Measurements from ENCODE around the gene BGN. TPM values are rescaled to one million over a fixed set of nuclear protein-coding genes. Genes with fewer than 3 reads are reported as not detected.

BGN gene
- total RNA-seq, 1 experiment from 2014 or later: 0.37 TPM

DNA sequence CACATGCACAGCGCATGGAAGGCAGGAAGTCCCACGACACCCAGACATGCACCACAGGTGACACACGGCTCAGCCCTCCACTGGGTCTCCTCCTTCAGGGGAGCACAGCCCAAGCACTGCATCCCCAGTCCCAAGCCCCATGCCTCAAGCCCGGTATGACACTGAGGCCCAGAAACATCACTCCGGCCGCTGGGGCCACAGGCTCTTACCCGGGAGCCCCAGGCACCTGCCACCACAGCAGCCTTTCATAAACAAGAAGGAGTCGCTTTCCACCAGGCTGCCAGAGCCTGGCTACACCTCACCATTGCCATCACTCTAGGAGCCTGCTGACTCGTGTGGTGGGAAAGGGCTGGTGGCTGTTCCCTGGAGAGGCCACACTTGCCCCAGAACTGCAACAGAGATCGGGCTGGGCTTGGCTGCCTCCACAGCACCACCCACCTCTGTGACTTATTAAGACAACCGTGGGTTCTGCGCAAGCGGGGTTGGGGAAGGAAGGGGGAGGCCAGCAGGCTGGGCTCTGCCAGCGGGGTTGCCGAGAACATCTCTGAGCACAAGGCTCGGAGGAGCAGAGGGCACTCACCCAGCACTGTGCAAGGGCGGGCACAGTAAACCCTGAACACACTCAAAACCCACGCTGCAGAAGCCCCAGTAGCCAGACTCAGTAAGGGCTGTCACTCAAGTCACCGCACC lies 28.9 kb upstream of the BGN start:
- RAD21 ChIA-PET (ENCODE audit: low non-redundant PET in 1 of 2, low total read pairs in 2 of 2, uncharacterized antibody in 2 of 2, unreplicated experiment in 2 of 2): no interaction called here
- no peak overlapping the region for H3K4me3 ChIP-seq (replicated peaks in 1 of 2; ENCODE audit: low read depth in 1 of 2, low read length in 2 of 2)
- no peak for TF ChIP-seq ZNF274 (IDR thresholded peaks at IDR 0.05; ENCODE audit: low read depth, low read length)
- TF ChIP-seq, protein P1, sequence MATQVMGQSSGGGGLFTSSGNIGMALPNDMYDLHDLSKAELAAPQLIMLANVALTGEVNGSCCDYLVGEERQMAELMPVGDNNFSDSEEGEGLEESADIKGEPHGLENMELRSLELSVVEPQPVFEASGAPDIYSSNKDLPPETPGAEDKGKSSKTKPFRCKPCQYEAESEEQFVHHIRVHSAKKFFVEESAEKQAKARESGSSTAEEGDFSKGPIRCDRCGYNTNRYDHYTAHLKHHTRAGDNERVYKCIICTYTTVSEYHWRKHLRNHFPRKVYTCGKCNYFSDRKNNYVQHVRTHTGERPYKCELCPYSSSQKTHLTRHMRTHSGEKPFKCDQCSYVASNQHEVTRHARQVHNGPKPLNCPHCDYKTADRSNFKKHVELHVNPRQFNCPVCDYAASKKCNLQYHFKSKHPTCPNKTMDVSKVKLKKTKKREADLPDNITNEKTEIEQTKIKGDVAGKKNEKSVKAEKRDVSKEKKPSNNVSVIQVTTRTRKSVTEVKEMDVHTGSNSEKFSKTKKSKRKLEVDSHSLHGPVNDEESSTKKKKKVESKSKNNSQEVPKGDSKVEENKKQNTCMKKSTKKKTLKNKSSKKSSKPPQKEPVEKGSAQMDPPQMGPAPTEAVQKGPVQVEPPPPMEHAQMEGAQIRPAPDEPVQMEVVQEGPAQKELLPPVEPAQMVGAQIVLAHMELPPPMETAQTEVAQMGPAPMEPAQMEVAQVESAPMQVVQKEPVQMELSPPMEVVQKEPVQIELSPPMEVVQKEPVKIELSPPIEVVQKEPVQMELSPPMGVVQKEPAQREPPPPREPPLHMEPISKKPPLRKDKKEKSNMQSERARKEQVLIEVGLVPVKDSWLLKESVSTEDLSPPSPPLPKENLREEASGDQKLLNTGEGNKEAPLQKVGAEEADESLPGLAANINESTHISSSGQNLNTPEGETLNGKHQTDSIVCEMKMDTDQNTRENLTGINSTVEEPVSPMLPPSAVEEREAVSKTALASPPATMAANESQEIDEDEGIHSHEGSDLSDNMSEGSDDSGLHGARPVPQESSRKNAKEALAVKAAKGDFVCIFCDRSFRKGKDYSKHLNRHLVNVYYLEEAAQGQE (IDR thresholded peaks at IDR 0.05; ENCODE audit: low read depth): no peak
- TF ChIP-seq, protein P2, sequence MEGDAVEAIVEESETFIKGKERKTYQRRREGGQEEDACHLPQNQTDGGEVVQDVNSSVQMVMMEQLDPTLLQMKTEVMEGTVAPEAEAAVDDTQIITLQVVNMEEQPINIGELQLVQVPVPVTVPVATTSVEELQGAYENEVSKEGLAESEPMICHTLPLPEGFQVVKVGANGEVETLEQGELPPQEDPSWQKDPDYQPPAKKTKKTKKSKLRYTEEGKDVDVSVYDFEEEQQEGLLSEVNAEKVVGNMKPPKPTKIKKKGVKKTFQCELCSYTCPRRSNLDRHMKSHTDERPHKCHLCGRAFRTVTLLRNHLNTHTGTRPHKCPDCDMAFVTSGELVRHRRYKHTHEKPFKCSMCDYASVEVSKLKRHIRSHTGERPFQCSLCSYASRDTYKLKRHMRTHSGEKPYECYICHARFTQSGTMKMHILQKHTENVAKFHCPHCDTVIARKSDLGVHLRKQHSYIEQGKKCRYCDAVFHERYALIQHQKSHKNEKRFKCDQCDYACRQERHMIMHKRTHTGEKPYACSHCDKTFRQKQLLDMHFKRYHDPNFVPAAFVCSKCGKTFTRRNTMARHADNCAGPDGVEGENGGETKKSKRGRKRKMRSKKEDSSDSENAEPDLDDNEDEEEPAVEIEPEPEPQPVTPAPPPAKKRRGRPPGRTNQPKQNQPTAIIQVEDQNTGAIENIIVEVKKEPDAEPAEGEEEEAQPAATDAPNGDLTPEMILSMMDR (IDR thresholded peaks at IDR 0.05 in 2 of 3, conservative IDR thresholded peaks at IDR 0.05 in 1 of 3; ENCODE audit: borderline replicate concordance in 1 of 3, insufficient read depth in 1 of 3, low read depth in 2 of 3, low read length in 2 of 3): no peak
- no peak for TF ChIP-seq SRF (IDR thresholded peaks at IDR 0.05; ENCODE audit: low read depth)
- no peak for TF ChIP-seq ELF1 (IDR thresholded peaks at IDR 0.05; ENCODE audit: borderline replicate concordance, low read depth)
- TF ChIP-seq EZH2 (IDR thresholded peaks at IDR 0.05): no peak
- no peak for TF ChIP-seq POLR2A (IDR thresholded peaks at IDR 0.05; ENCODE audit: borderline replicate concordance, extremely low read depth, insufficient read depth, insufficient read length)
- no peak for TF ChIP-seq RAD21 (IDR thresholded peaks at IDR 0.05; ENCODE audit: low read depth)
- TF ChIP-seq, protein P3, sequence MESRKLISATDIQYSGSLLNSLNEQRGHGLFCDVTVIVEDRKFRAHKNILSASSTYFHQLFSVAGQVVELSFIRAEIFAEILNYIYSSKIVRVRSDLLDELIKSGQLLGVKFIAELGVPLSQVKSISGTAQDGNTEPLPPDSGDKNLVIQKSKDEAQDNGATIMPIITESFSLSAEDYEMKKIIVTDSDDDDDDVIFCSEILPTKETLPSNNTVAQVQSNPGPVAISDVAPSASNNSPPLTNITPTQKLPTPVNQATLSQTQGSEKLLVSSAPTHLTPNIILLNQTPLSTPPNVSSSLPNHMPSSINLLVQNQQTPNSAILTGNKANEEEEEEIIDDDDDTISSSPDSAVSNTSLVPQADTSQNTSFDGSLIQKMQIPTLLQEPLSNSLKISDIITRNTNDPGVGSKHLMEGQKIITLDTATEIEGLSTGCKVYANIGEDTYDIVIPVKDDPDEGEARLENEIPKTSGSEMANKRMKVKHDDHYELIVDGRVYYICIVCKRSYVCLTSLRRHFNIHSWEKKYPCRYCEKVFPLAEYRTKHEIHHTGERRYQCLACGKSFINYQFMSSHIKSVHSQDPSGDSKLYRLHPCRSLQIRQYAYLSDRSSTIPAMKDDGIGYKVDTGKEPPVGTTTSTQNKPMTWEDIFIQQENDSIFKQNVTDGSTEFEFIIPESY (IDR thresholded peaks at IDR 0.05; ENCODE audit: extremely low read depth, insufficient replicate concordance, low read length): no peak
- TF ChIP-seq FOSL1 (IDR thresholded peaks at IDR 0.05; ENCODE audit: low read depth): no peak
- no peak for TF ChIP-seq CBX3 (IDR thresholded peaks at IDR 0.05; ENCODE audit: low read depth)
- no peak for TF ChIP-seq ZFX (IDR thresholded peaks at IDR 0.05)
- TF ChIP-seq, protein P4, sequence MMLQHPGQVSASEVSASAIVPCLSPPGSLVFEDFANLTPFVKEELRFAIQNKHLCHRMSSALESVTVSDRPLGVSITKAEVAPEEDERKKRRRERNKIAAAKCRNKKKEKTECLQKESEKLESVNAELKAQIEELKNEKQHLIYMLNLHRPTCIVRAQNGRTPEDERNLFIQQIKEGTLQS (IDR thresholded peaks at IDR 0.05): no peak
- no peaks in the 10 kb centered on the region for H3K9me2 ChIP-seq (ENCODE audit: insufficient read depth)
- H4K20me1 ChIP-seq (ENCODE audit: insufficient read depth): no peaks in the 10 kb centered on the region
- ATAC-seq (no peak), DNase-seq (ENCODE audit: low read depth, low spot score) (no peak)
- H3K27me3 ChIP-seq (ENCODE audit: insufficient read depth, low read length): no peaks in the 10 kb centered on the region
- intact Hi-C loops (cut with micrococcal nuclease): no loop called here
- H3K79me2 ChIP-seq (ENCODE audit: insufficient read depth, low read length): peaks cover 8% of the 10 kb centered on the region
- CTCF ChIA-PET: no interaction called here
- H3K9me3 ChIP-seq (ENCODE audit: control insufficient read depth in 1 of 2, insufficient read depth in 1 of 2, low read depth in 1 of 2, low read length in 2 of 2): no peaks in the 10 kb centered on the region
- no peaks in the 10 kb centered on the region for H3K36me3 ChIP-seq (ENCODE audit: control insufficient read depth in 1 of 2, insufficient read depth in 2 of 2, low read length in 2 of 2)
- no peak overlapping the region for H3K27ac ChIP-seq (ENCODE audit: low read depth, low read length)
- no peak overlapping the region for H2AFZ ChIP-seq (ENCODE audit: low read depth, low read length, poor library complexity, severe bottlenecking)
- no peaks in the 10 kb centered on the region for H3K4me1 ChIP-seq (ENCODE audit: control insufficient read depth in 1 of 2, insufficient read depth in 2 of 2, low read length in 2 of 2)
- BruUV-seq (replicated peaks): no TSS peak
- no peak overlapping the region for H3K4me2 ChIP-seq (ENCODE audit: low read length)
- no peak overlapping the region for H3K9ac ChIP-seq (ENCODE audit: low read length)
- POLR2A ChIA-PET: no interaction called here

All from HCT116 (cell line).